GM19463 (cell line): ENCODE data around the gene SLC8A3.

ENCODE experiments used
- ATAC-seq: cut with Tn5 transposase; IDR thresholded peaks from one replicate; pipeline ENCODE4 v1.9.1; 2021; ENCODE audit warnings: mild to moderate bottlenecking, moderate library complexity; ENCODE audit not compliant: unreplicated experiment

Gene SLC8A3

GRCh38 chr14:70121521-70121920 lies 67.2 kb downstream of the SLC8A3 start:
- ATAC-seq: no peak

- no peak for ATAC-seq
These were observed 70.7 kb downstream of the SLC8A3 start for GRCh38 chr14:70118064-70118463.

GRCh38 chr14:70116278-70116677 lies 72.5 kb downstream of the SLC8A3 start:
- no peak for ATAC-seq

GRCh38 chr14:70114621-70115156 lies 74.1 kb downstream of the SLC8A3 start:
- ATAC-seq: no peak

- ATAC-seq: no peak
These were observed 75.5 kb downstream of the SLC8A3 start for GRCh38 chr14:70113211-70113610.

- no peak for ATAC-seq
These were observed 80.3 kb downstream of the SLC8A3 start for GRCh38 chr14:70108419-70108818.

- no peak for ATAC-seq
These were observed 81.4 kb downstream of the SLC8A3 start for GRCh38 chr14:70107309-70107708.

GRCh38 chr14:70100071-70100470 lies 88.7 kb downstream of the SLC8A3 start:
- no peak for ATAC-seq

GRCh38 chr14:70098250-70098809 lies 90.4 kb downstream of the SLC8A3 start:
- no peak for ATAC-seq

GRCh38 chr14:70097576-70098249 lies 91.0 kb downstream of the SLC8A3 start:
- ATAC-seq: no peak

GRCh38 chr14:70096866-70097265 lies 91.9 kb downstream of the SLC8A3 start:
- no peak for ATAC-seq

- no peak for ATAC-seq
These were observed 94.1 kb downstream of the SLC8A3 start for GRCh38 chr14:70094631-70095030.

GRCh38 chr14:70094106-70094505 lies 94.6 kb downstream of the SLC8A3 start:
- no peak for ATAC-seq

GRCh38 chr14:70093156-70093555 lies 95.6 kb downstream of the SLC8A3 start:
- ATAC-seq: no peak

GRCh38 chr14:70087380-70087697 lies 101.4 kb downstream of the SLC8A3 start:
- ATAC-seq: no peak

GRCh38 chr14:70086685-70087379 lies 101.9 kb downstream of the SLC8A3 start:
- no peak for ATAC-seq

- no peak for ATAC-seq
These were observed 104.5 kb downstream of the SLC8A3 start for GRCh38 chr14:70084226-70084625.

- no peak for ATAC-seq
These were observed 106.4 kb downstream of the SLC8A3 start for GRCh38 chr14:70082394-70082793.

- ATAC-seq: no peak
These were observed 108.7 kb downstream of the SLC8A3 start for GRCh38 chr14:70080076-70080475.

GRCh38 chr14:70078329-70078728 lies 110.4 kb downstream of the SLC8A3 start:
- ATAC-seq: no peak

GRCh38 chr14:70077720-70078119 lies 111.0 kb downstream of the SLC8A3 start:
- no peak for ATAC-seq

- ATAC-seq: no peak
These were observed 111.7 kb downstream of the SLC8A3 start for GRCh38 chr14:70077005-70077404.
